Activated T-cell treated with anti-CD3 and anti-CD28 coated beads, Interleukin-2, amount 50 U/mL, for 1 hour (primary cell): ENCODE measurements around the gene SLC25A18.
"Not testable (repeated sequence)": the region's sequence is repeated elsewhere in the genome, so short reads cannot be mapped to it uniquely, and the experiment has no call there.

Experiments used
- DNase-seq: peaks from one replicate; pipeline ENCODE4 v3.0.0-alpha.2; 2020

The SLC25A18 gene

GRCh38 chr22:17612057-17612456, 48.8 kb downstream of the SLC25A18 start:
- no peak for DNase-seq

GRCh38 chr22:17613280-17613679, 50.0 kb downstream of the SLC25A18 start:
- DNase-seq, result no peak

- DNase-seq, result no peak
Observed at GRCh38 chr22:17627961-17628405, 64.7 kb downstream of the SLC25A18 start.

GRCh38 chr22:17628406-17629172, 65.3 kb downstream of the SLC25A18 start, which contains the start of gene ATP6V1E1:
Gene ATP6V1E1, minus strand, starts transcription at chr22:17628749. Its CDS starts 114 bp downstream, at chr22:17628635.
- DNase-seq, result peak; percentile 94

GRCh38 chr22:17629173-17629489, 65.8 kb downstream of the SLC25A18 start:
- DNase-seq, result no peak

- no peak for DNase-seq
Observed at GRCh38 chr22:17629641-17630040, 66.3 kb downstream of the SLC25A18 start.

GRCh38 chr22:17631076-17631565, 67.8 kb downstream of the SLC25A18 start:
- DNase-seq, result no peak

GRCh38 chr22:17633217-17633997, 70.1 kb downstream of the SLC25A18 start:
- no peak for DNase-seq

GRCh38 chr22:17633998-17634323, 70.7 kb downstream of the SLC25A18 start:
- DNase-seq, result no peak

GRCh38 chr22:17634696-17635095, 71.4 kb downstream of the SLC25A18 start:
- no peak for DNase-seq

GRCh38 chr22:17636850-17637249, 73.6 kb downstream of the SLC25A18 start:
- DNase-seq, result not testable (repeated sequence)

- DNase-seq, result no peak
Observed at GRCh38 chr22:17637490-17638181, 74.3 kb downstream of the SLC25A18 start.

GRCh38 chr22:17638182-17638431, 74.8 kb downstream of the SLC25A18 start:
- DNase-seq, result no peak

- DNase-seq, result peak; percentile 89
Observed at GRCh38 chr22:17638432-17639246, 75.3 kb downstream of the SLC25A18 start, which contains the start of gene BCL2L13. Gene BCL2L13, plus strand, starts transcription at chr22:17638757. Its CDS starts 16,955 bp downstream, at chr22:17655712.

GRCh38 chr22:17639247-17639741, 76.0 kb downstream of the SLC25A18 start:
- DNase-seq, result no peak
